Measurements from ENCODE around the gene SSH3. TPM values are rescaled to one million over a fixed set of nuclear protein-coding genes. Genes with fewer than 3 reads are reported as not detected.

The SSH3 gene
- total RNA-seq, 1 experiment from 2014 or later, result 57.8 TPM

DNA sequence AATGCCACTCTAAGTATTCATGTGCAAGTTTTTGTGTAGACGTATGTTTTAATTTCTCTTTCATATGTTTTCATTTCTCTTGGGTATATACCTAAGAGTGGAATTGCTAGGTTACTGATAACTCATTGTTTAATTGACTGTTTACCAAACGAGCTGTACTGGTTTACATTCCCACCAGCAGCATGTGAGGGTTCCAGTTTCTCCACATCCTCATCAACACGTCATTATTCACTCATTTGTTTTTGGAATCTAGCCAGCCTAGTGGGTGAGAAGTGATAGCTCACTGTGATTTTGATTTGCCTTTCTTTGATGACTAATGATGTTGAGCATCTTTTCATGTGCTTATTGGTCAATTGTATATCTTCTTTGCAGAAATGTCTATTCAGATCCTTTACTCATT, 10.2 kb upstream of the SSH3 start (continued):
- TF ChIP-seq, protein P1, sequence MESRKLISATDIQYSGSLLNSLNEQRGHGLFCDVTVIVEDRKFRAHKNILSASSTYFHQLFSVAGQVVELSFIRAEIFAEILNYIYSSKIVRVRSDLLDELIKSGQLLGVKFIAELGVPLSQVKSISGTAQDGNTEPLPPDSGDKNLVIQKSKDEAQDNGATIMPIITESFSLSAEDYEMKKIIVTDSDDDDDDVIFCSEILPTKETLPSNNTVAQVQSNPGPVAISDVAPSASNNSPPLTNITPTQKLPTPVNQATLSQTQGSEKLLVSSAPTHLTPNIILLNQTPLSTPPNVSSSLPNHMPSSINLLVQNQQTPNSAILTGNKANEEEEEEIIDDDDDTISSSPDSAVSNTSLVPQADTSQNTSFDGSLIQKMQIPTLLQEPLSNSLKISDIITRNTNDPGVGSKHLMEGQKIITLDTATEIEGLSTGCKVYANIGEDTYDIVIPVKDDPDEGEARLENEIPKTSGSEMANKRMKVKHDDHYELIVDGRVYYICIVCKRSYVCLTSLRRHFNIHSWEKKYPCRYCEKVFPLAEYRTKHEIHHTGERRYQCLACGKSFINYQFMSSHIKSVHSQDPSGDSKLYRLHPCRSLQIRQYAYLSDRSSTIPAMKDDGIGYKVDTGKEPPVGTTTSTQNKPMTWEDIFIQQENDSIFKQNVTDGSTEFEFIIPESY (IDR thresholded peaks at IDR 0.05; ENCODE audit: extremely low read depth, insufficient replicate concordance, low read length), result no peak

DNA sequence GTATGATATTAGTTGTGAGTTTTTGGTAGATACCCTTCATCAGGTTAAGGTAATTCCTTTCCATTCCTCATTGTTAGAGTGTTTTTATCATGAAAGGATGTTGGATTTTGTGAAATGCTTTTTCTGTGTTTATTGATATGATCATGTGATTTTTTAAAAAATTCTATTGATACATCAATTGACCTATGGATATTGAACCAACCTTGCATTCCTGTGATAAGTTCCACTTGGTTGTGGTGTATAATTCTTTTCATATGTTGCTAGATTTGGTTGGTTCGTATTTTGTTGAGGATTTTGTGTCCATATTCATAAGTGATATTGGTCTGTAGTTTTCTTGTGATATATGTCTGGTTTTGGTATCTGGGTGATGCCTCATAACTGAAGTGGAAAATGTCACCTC, 7.5 kb upstream of the SSH3 start:
- ATAC-seq (no peak), DNase-seq (ENCODE audit: low read depth, low spot score) (no peak)
- peaks cover 29% of the 10 kb centered on the region; the same call in 1 of the 2 replicates for H3K79me2 ChIP-seq (ENCODE audit: insufficient read depth, low read length)
- H3K4me2 ChIP-seq (ENCODE audit: low read length), result no peak overlapping the region
- H3K36me3 ChIP-seq (ENCODE audit: control insufficient read depth in 1 of 2, insufficient read depth in 2 of 2, low read length in 2 of 2), result peaks cover 6 to 44% of the 10 kb centered on the region in 2 experiments; a peak in 2 of 4 replicates
- H2AFZ ChIP-seq (ENCODE audit: low read depth, low read length, poor library complexity, severe bottlenecking), result no peak overlapping the region
- H3K4me1 ChIP-seq (ENCODE audit: control insufficient read depth in 1 of 2, insufficient read depth in 2 of 2, low read length in 2 of 2), result 0 out of 4 replicates have a peak, but pooled peaks cover 0 to under 1% of the 10 kb centered on the region in 2 experiments
- no peak for TF ChIP-seq ZFX (IDR thresholded peaks at IDR 0.05)
- TF ChIP-seq POLR2AphosphoS5 (IDR thresholded peaks at IDR 0.05; ENCODE audit: low read depth, low read length), result no peak
- TF ChIP-seq YY1 (IDR thresholded peaks at IDR 0.05; ENCODE audit: extremely low read depth, insufficient replicate concordance, low read depth, low read length), result no peak
- TF ChIP-seq, protein P1 (IDR thresholded peaks at IDR 0.05; ENCODE audit: extremely low read depth, insufficient replicate concordance, low read length), result no peak
- TF ChIP-seq JUND (IDR thresholded peaks at IDR 0.05), result no peak
- no peak for TF ChIP-seq ELF1 (IDR thresholded peaks at IDR 0.05; ENCODE audit: borderline replicate concordance, low read depth)
- TF ChIP-seq EZH2 (IDR thresholded peaks at IDR 0.05), result no peak
- TF ChIP-seq TCF7L2 (IDR thresholded peaks at IDR 0.05; ENCODE audit: borderline replicate concordance, extremely low read depth, insufficient read depth, insufficient read length), result no peak
- TF ChIP-seq, protein P2, sequence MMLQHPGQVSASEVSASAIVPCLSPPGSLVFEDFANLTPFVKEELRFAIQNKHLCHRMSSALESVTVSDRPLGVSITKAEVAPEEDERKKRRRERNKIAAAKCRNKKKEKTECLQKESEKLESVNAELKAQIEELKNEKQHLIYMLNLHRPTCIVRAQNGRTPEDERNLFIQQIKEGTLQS (IDR thresholded peaks at IDR 0.05), result no peak
- TF ChIP-seq, protein P3, sequence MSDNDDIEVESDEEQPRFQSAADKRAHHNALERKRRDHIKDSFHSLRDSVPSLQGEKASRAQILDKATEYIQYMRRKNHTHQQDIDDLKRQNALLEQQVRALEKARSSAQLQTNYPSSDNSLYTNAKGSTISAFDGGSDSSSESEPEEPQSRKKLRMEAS (IDR thresholded peaks at IDR 0.05), result no peak
- TF ChIP-seq SP1 (IDR thresholded peaks at IDR 0.05; ENCODE audit: low read depth), result no peak
- TF ChIP-seq SIN3A (IDR thresholded peaks at IDR 0.05; ENCODE audit: low read depth), result no peak
- TF ChIP-seq POLR2A (IDR thresholded peaks at IDR 0.05; ENCODE audit: borderline replicate concordance, extremely low read depth, insufficient read depth, insufficient read length), result no peak
- TF ChIP-seq EZH2phosphoT487 (IDR thresholded peaks at IDR 0.05; ENCODE audit: borderline replicate concordance), result no peak
- no peak for TF ChIP-seq RAD21 (IDR thresholded peaks at IDR 0.05; ENCODE audit: low read depth)
- TF ChIP-seq ZNF274 (IDR thresholded peaks at IDR 0.05; ENCODE audit: low read depth, low read length), result no peak
- TF ChIP-seq, protein P4, sequence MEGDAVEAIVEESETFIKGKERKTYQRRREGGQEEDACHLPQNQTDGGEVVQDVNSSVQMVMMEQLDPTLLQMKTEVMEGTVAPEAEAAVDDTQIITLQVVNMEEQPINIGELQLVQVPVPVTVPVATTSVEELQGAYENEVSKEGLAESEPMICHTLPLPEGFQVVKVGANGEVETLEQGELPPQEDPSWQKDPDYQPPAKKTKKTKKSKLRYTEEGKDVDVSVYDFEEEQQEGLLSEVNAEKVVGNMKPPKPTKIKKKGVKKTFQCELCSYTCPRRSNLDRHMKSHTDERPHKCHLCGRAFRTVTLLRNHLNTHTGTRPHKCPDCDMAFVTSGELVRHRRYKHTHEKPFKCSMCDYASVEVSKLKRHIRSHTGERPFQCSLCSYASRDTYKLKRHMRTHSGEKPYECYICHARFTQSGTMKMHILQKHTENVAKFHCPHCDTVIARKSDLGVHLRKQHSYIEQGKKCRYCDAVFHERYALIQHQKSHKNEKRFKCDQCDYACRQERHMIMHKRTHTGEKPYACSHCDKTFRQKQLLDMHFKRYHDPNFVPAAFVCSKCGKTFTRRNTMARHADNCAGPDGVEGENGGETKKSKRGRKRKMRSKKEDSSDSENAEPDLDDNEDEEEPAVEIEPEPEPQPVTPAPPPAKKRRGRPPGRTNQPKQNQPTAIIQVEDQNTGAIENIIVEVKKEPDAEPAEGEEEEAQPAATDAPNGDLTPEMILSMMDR (IDR thresholded peaks at IDR 0.05 in 2 of 3, conservative IDR thresholded peaks at IDR 0.05 in 1 of 3; ENCODE audit: borderline replicate concordance in 1 of 3, insufficient read depth in 1 of 3, low read depth in 2 of 3, low read length in 2 of 3), result no peak
- TF ChIP-seq EGR1 (IDR thresholded peaks at IDR 0.05; ENCODE audit: low read depth), result no peak
- H4K20me1 ChIP-seq (ENCODE audit: insufficient read depth), result no peaks in the 10 kb centered on the region
- no peak overlapping the region for H3K4me3 ChIP-seq (replicated peaks in 1 of 2; ENCODE audit: low read depth in 1 of 2, low read length in 2 of 2)
- POLR2A ChIA-PET, result no interaction called here
- H3K27me3 ChIP-seq (ENCODE audit: insufficient read depth, low read length), result no peaks in the 10 kb centered on the region
- intact Hi-C loops (cut with micrococcal nuclease), result no loop called here
- H3K27ac ChIP-seq (ENCODE audit: low read depth, low read length), result no peak overlapping the region
- CTCF ChIA-PET, result no interaction called here
- H3K9me3 ChIP-seq (ENCODE audit: control insufficient read depth in 1 of 2, insufficient read depth in 1 of 2, low read depth in 1 of 2, low read length in 2 of 2), result peaks cover 0 to 17% of the 10 kb centered on the region in 2 experiments; a peak in 1 of 4 replicates
- no peak overlapping the region for H3K9ac ChIP-seq (ENCODE audit: low read length)
- no peaks in the 10 kb centered on the region for H3K9me2 ChIP-seq (ENCODE audit: insufficient read depth)
- BruUV-seq (replicated peaks), result no TSS peak
- RAD21 ChIA-PET (ENCODE audit: low non-redundant PET in 1 of 2, low total read pairs in 2 of 2, uncharacterized antibody in 2 of 2, unreplicated experiment in 2 of 2), result no interaction called here

Data from HCT116 (cell line).